SH-SY5Y (cell line): ENCODE measurements around the gene LRRC8C.

Experiments
- GATA2 ChIP-seq: IDR thresholded peaks from 2 replicates; pipeline ENCODE4 v1.6.1; 2011; ENCODE audit warnings: mild to moderate bottlenecking, low read depth, low read length
- GATA3 ChIP-seq: IDR thresholded peaks from 2 replicates; pipeline ENCODE4 v1.6.1; 2011; ENCODE audit warnings: low read depth, mild to moderate bottlenecking, low read length, moderate library complexity

Gene LRRC8C

DNA sequence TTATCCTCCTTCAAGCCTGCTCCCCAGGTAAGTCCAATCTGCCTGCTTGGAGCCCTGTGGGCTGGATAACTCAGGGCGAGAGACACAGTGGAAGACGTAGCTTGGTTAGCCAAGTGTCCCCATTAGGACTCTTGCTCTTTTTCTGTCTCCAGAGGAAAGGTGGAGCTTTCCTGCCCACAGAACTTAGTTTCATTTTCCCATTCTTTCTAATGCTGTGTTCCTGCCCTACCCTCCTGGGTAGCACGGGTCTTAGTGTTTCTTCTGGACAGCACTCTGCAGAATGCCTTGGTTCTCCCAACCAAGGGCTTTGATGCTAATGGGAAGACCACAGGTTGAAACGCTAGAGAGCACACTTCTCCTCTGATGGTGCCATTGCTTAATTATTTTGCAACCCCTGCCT is 95.5 kb downstream of the LRRC8C start:
- TF ChIP-seq GATA3, result no peak
- no peak for TF ChIP-seq GATA2

DNA sequence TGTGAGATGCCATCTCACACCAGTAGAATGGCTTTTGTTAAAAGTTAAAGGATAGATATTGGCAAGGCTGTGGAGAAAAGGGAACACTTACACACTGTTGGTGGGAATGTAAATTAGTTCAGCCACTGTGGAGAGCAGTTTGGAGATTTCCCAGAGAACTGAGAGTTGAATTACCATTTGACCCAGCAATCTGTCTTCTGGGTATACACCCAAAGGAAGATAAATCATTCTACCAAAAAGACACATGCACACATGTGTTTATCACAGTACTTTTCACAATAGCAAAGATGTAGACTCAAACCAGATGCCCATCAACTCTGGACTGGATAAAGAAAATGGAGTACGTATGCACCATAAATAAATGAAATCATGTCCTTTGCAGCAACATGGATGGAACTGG is 99.3 kb downstream of the LRRC8C start:
- TF ChIP-seq GATA3, result no peak
- no peak for TF ChIP-seq GATA2

GRCh38 chr1:89732643-89733222 is 99.8 kb downstream of the LRRC8C start:
- TF ChIP-seq GATA3 (no peak), GATA2 (no peak)

- TF ChIP-seq GATA2 (no peak), GATA3 (no peak)
Measured at GRCh38 chr1:89733748-89734147, 100.8 kb downstream of the LRRC8C start.

DNA sequence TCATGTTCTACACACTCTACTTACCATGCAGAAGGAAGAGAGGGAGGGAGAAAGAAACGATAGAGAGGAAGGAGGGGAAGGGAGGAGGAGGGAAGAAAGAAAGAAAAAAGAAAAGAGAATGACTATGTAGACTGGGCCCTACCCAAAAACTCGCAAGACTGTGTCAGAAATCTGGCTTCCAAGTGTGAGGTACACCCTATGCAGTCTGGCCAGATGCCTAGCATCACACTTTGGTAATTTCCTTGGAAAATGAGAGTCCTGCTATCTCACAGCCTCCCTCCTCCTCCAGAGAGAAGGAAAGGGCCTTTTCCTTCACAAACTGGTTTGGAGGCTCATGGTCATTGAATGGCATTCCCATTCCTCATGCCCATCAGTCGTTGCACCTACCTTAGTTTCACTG is 101.5 kb downstream of the LRRC8C start:
- TF ChIP-seq GATA3, result no peak
- TF ChIP-seq GATA2, result no peak

DNA sequence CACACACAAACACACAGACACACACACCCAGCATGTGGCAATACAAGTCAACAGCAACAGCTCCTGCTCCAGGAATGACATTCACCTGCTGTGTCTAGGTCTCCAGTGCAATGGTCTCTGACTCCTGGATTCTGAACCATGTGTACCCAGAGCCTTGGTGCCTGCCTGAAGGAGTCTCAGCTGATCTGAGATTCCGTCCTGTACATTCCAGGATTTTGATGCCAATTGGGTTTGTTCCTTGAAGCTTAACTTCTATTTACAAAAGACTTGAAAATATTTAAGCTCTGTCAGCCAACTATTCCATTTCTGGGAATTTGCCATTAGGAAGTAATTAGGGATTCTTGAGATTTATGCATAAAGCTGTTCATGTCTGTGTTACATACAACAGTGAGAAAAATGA is 102.6 kb downstream of the LRRC8C start:
- TF ChIP-seq GATA2 (no peak), GATA3 (no peak)

DNA sequence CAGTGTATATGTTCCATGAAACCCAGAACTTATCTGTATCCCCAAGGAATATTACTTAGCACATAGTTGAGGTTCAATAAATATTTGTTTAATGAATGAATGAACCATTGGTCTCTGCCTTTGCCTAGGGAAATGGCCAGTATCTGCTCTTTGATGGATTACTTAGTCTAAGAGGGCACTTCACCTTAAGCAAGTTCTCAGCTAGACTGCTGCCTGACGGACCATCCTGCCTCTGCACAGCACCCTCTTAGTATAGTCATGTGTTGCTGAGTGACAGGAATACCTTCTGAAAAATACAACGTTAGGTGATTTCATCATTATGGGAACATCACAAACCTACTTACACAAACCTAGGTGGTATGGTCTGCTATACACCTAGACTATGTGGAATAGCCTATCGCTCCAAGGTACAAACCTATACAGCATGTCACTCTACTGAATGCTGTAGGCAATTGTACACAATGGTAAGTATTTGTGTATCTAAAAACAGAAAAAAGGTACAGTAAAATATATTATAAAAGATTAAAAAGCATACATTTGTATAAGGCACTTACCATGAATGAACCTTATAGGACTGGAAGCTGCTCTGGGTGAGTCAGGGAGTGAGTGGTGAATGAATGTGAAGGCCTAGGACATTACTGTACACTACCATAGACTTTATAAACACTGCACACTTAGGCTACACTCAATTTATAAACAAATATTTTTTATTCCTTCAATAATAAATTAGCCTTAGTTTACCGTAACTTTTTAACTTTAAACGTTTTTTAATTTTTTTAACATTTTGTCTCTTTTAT is 104.2 kb downstream of the LRRC8C start:
- TF ChIP-seq GATA3 (no peak), GATA2 (no peak)

- TF ChIP-seq GATA3, result no peak
- TF ChIP-seq GATA2, result no peak
Measured at GRCh38 chr1:89737985-89738510, 105.1 kb downstream of the LRRC8C start.

GRCh38 chr1:89739013-89739843 is 106.3 kb downstream of the LRRC8C start:
- TF ChIP-seq GATA3 (no peak), GATA2 (no peak)

GRCh38 chr1:89739844-89740216 is 106.9 kb downstream of the LRRC8C start:
- TF ChIP-seq GATA2 (no peak), GATA3 (no peak)

DNA sequence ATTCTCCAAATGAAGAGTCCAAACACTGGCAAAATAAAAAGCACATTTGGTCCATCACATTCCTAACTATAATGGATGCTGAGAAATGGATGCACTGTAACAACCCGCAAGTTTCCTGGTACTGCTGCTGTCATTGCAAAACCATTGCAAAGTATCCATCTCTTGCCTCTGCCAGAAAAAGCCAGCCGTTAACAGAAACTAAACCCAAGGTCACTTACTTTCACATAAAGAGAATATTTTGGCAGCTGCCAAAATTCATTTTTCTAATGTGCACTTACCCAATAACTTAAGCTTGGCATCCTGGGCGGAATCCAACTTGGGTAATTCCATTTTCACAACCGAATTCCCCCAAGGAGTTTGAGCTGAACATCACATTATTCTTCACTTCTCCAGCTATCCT is 110.9 kb downstream of the LRRC8C start:
- TF ChIP-seq GATA3, result no peak
- TF ChIP-seq GATA2, result no peak

DNA sequence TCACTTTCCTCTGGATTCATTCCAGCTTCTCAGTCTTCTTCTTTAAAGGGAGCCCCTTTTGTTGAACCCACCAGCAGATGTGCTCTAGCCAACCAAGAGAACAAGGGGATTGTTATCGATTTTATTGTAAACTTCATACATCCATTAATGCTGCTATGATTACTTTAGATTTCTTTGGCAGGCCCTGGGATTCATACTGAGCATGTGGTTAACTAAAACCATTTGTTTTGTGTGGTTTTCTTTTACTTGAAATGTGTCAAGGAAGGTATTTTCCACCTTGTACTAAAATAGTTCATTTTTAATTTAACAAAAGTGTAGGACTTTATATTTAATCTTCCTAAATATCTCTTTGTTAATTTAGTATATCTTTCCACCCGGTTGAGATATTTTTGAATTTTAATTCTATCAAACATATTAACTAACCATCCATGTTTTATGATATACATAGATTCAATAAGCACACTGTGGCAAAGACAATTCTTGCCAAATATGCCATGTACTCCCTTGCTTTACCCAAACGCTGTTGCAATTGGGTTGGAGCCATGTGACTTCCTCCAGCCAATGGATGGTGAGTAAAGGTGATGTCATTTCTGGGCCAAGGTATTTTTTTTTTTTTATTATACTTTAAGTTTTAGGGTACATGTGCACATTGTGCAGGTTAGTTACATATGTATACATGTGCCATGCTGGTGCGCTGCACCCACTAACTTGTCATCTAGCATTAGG is 113.7 kb downstream of the LRRC8C start:
- TF ChIP-seq GATA2 (no peak), GATA3 (no peak)

DNA sequence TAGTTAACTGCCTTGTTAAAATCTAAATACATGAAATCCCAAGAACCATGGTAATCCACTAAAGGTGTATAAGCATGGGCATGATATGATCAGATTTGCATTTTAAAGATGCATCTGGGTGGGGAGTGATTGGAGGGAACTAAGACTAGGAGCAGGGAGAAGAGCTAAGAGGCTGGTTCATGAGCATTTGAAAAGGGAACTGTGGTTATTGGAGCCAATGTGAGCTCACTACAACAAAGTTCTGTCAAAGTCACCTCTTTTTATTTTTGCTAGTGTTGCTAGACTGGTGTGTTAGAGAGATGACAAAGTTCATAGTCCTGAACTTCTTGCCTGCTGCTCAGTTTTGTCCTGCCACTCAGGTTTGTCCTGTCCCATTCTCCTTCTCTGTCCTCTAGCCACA is 120.8 kb downstream of the LRRC8C start:
- TF ChIP-seq GATA2 (no peak), GATA3 (no peak)

DNA sequence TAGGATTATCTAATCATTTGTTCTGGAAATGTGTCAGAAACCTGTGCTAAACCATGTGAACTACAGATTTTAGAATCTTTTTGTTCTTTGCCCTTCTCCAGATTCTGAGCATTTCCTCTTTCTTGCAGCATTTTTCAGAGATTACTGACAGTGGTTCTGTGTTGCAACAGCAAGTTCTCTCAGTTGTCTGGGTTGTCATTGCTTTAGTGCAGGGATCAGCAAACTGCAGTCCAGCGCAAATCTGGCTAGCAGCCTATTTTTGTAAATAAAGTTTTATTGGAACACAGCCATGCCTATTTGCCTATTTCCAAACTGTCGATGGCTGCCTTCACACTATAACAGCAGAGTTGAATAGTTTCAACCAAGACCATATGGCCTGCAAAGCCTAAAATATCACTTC is 121.6 kb downstream of the LRRC8C start:
- TF ChIP-seq GATA3, result no peak
- no peak for TF ChIP-seq GATA2
